ENCODE data around the gene ZNF438. TPM values are rescaled to one million over a fixed set of nuclear protein-coding genes. Genes with fewer than 3 reads are reported as not detected.

ZNF438 gene
- total RNA-seq, 1 donor from 2014 or later: 6.8 TPM

DNA sequence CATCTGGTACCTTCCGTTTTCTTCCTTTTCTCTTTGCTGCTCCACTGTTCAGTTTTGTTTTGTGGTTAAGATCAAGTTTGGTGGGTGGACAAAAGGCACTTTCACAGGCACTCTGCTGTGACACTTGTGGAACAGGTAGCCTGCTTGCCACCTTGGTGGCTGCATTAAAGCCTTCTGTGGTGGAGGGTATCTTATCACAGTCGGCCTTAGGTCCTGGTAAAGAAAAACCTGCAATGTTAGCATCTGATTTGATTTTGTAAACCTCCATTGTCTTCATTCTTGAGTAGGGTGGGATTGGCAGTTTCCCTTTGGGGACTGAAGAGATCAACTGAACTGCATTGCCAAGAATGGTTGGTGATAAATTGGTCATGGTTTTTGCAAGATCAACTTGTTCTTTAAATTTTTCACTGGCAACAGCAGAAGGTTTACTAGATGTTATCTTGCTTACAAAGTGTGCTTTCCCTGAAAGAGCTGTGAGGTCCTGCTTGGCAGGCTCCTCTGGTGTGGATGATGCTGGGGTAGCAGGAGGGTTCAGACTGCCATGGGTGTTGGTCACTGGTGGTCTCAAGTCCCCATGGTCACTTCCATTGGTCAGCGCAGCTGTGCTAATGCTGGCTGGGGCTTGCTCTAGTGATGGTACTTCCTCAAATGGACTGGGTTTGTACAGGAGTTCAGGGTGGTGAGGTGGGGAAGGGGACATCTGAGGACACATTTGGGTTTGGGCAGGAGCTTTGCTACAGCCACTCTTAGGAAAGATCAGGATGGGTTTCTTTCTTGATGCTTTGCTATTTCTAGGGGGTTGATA lies 182.2 kb downstream of the ZNF438 start:
- Histone ChIP-seq H3K9me3 (ENCODE audit: control insufficient read depth in 3 of 3, low read length in 3 of 3) (no peaks in the 10 kb centered on the region), H3K9ac (ENCODE audit: low read depth in 1 of 3, low read length in 3 of 3) (no peak overlapping the region), H3K27me3 (ENCODE audit: control insufficient read depth in 3 of 3, insufficient read depth in 3 of 3, low read length in 3 of 3) (no peaks in the 10 kb centered on the region), H3K4me1 (ENCODE audit: control insufficient read depth in 3 of 3, insufficient read depth in 3 of 3, low read length in 3 of 3) (peaks cover 0 to 11% (median 0%) of the 10 kb centered on the region in 3 donors), H3K36me3 (ENCODE audit: control insufficient read depth in 3 of 3, insufficient read depth in 3 of 3, low read length in 3 of 3) (peaks cover 17 to 39% (median 18%) of the 10 kb centered on the region in 3 donors), H3K4me3 (ENCODE audit: low read length in 3 of 3) (no peak overlapping the region), H3K27ac (ENCODE audit: low read depth, low read length) (no peak overlapping the region)

DNA sequence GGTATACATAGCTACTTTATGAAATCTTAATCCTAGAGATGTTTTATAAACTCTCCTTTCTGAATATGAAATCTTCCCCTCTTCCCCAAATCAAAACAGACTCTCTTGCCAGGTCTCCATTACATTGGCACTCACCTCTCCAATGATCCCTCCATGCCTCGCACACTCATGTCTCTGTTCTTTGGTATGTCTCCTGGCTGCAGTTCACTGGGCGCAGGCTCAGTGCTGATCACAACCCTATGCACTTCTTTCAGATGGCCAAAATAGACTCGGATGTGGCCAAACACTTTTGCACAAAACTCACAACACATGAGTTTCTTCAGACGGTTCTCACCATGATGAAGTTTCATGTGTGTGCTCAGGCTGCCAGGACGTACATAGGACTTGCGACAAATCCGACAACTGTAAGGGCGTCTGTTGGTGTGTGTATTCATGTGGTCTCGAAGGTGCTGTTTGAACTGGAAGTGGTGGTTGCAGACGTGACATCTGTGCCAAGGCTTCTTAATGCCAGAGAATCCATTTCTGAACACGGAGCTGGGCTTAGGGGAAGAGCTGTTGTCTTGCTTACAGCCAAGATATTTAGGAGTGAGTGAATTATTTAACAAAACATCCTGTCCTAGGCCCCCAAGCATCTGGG lies 183.2 kb downstream of the ZNF438 start:
- Histone ChIP-seq H3K36me3 (ENCODE audit: control insufficient read depth in 3 of 3, insufficient read depth in 3 of 3, low read length in 3 of 3) (peaks cover 17 to 39% (median 18%) of the 10 kb centered on the region in 3 donors), H3K9ac (ENCODE audit: low read depth in 1 of 3, low read length in 3 of 3) (no peak overlapping the region), H3K4me1 (ENCODE audit: control insufficient read depth in 3 of 3, insufficient read depth in 3 of 3, low read length in 3 of 3) (peaks cover 0 to 11% (median 0%) of the 10 kb centered on the region in 3 donors), H3K4me3 (ENCODE audit: low read length in 3 of 3) (no peak overlapping the region), H3K27me3 (ENCODE audit: control insufficient read depth in 3 of 3, insufficient read depth in 3 of 3, low read length in 3 of 3) (no peaks in the 10 kb centered on the region), H3K9me3 (ENCODE audit: control insufficient read depth in 3 of 3, low read length in 3 of 3) (no peaks in the 10 kb centered on the region), H3K27ac (ENCODE audit: low read depth, low read length) (no peak overlapping the region)

DNA sequence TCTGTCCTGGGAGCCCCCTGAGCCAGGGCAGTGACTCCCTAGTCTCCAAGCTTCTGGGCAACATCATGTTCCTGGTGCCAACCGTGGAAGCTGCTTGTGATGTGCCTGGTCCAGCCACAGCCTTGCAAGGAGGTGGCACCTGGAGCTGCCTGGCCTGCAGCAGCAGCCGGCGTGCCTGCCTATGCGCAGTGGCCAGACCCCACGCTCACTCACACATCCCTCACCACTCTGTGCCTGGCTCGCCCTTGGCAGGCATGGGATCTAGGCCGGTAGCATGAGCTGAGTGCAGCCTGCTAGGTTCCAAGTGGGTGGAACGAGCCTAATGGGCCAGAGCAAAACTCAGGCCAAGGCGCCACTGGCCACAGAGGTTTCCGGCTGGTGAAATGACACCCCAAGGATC lies 184.0 kb downstream of the ZNF438 start:
- no peak overlapping the region for H3K4me3 ChIP-seq (ENCODE audit: low read length in 3 of 3)
- no peaks in the 10 kb centered on the region for H3K9me3 ChIP-seq (ENCODE audit: control insufficient read depth in 3 of 3, low read length in 3 of 3)
- H3K36me3 ChIP-seq (ENCODE audit: control insufficient read depth in 3 of 3, insufficient read depth in 3 of 3, low read length in 3 of 3): peaks cover 17 to 39% (median 18%) of the 10 kb centered on the region in 3 donors
- H3K9ac ChIP-seq (ENCODE audit: low read depth in 1 of 3, low read length in 3 of 3): no peak overlapping the region
- H3K27me3 ChIP-seq (ENCODE audit: control insufficient read depth in 3 of 3, insufficient read depth in 3 of 3, low read length in 3 of 3): no peaks in the 10 kb centered on the region
- H3K4me1 ChIP-seq (ENCODE audit: control insufficient read depth in 3 of 3, insufficient read depth in 3 of 3, low read length in 3 of 3): peaks cover 5 to 17% (median 5%) of the 10 kb centered on the region in 3 donors
- no peak overlapping the region for H3K27ac ChIP-seq (ENCODE audit: low read depth, low read length)

DNA sequence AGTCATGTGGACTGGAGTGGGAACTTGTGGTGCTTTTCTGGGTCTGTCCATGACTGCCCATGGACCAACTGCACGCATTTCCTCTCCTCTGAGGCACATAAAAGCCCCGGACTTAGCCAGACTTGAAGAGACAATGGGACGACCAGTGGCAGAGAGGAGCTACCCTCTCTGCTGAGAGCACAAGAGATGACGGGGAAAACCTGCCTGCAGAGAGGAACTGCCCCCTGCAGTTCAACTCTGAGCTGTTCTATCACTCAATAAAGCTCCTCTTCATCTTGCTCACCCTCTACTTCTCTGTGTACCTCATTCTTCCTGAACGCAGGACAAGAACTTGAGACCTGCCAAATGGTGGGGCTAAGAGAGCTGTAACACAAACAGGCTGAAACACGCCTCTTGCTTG lies 184.5 kb downstream of the ZNF438 start:
- H3K36me3 ChIP-seq (ENCODE audit: control insufficient read depth in 3 of 3, insufficient read depth in 3 of 3, low read length in 3 of 3): peaks cover 17 to 39% (median 18%) of the 10 kb centered on the region in 3 donors
- H3K9ac ChIP-seq (ENCODE audit: low read depth in 1 of 3, low read length in 3 of 3): no peak overlapping the region
- H3K9me3 ChIP-seq (ENCODE audit: control insufficient read depth in 3 of 3, low read length in 3 of 3): no peaks in the 10 kb centered on the region
- no peak overlapping the region for H3K4me3 ChIP-seq (ENCODE audit: low read length in 3 of 3)
- H3K27ac ChIP-seq (ENCODE audit: low read depth, low read length): no peak overlapping the region
- H3K27me3 ChIP-seq (ENCODE audit: control insufficient read depth in 3 of 3, insufficient read depth in 3 of 3, low read length in 3 of 3): no peaks in the 10 kb centered on the region
- peaks cover 7 to 22% (median 8%) of the 10 kb centered on the region in 3 donors for H3K4me1 ChIP-seq (ENCODE audit: control insufficient read depth in 3 of 3, insufficient read depth in 3 of 3, low read length in 3 of 3)

DNA sequence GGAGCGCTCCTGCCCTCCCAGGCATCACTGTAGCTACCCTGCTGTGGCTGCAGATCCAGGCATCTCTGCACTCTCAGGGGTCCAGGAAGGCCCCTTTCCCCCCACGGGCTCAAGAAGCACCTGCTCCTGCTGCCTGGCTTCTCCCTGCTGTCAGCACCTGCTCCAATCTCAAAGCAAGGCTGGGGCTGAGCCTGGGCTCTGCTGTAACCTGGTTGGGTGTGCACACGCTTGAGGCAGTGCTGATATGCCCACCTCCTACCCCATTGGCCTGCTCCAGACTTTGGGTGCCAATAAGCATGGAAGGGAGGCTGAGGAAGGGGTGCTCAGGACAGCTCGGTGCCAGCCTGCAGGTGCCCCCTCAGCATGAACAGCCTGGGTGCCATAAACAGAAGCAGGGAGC lies 185.0 kb downstream of the ZNF438 start:
- Histone ChIP-seq H3K9ac (ENCODE audit: low read depth in 1 of 3, low read length in 3 of 3) (no peak overlapping the region), H3K27me3 (ENCODE audit: control insufficient read depth in 3 of 3, insufficient read depth in 3 of 3, low read length in 3 of 3) (no peaks in the 10 kb centered on the region), H3K9me3 (ENCODE audit: control insufficient read depth in 3 of 3, low read length in 3 of 3) (no peaks in the 10 kb centered on the region), H3K36me3 (ENCODE audit: control insufficient read depth in 3 of 3, insufficient read depth in 3 of 3, low read length in 3 of 3) (peaks cover 17 to 39% (median 18%) of the 10 kb centered on the region in 3 donors), H3K4me1 (ENCODE audit: control insufficient read depth in 3 of 3, insufficient read depth in 3 of 3, low read length in 3 of 3) (peaks cover 8 to 25% (median 11%) of the 10 kb centered on the region in 3 donors), H3K4me3 (ENCODE audit: low read length in 3 of 3) (no peak overlapping the region), H3K27ac (ENCODE audit: low read depth, low read length) (no peak overlapping the region)

DNA sequence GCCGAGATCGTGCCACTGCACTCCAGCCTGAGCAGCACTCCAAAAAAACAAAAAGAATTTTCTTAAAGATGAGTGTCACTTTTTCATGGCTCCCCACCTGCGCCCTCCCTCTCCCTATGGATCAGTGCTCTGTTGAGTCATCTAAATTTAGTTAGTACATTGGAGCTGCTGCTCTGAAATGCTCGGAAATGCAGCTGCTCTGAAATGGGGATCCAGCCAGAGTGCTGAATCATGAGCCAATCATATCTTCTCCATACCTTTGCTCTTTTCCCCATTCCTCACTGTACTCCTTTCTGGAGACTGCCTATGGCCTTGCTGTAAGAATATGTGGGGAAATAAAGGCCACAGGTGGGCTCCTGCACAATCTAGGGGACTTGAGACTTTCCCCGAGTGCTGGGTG lies 188.8 kb downstream of the ZNF438 start:
- H3K4me1 ChIP-seq (ENCODE audit: control insufficient read depth in 3 of 3, insufficient read depth in 3 of 3, low read length in 3 of 3): peaks cover 17 to 22% (median 22%) of the 10 kb centered on the region in 3 donors

DNA sequence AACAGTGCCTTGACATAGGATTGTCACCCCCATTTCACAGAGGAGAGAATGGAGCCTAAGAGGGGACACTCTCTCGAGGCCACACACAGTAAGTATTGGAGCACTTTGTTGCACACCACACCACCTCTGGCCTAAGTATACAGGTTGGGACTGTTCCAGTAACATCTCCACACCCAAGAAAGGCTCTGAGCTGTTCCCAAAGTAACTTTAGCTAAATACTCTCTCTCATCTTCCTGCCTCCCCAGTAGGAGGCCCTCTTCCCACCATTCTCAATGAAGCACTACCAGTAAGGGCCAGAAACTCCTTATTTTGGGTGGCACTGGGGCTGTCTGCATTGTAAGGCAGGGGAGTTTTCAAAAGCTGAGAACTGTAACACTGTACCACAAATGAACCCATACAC lies 189.5 kb downstream of the ZNF438 start:
- peak overlapping the region; percentile 67 for H3K27ac ChIP-seq (ENCODE audit: low read depth, low read length)
- no peak overlapping the region for H3K9ac ChIP-seq (ENCODE audit: low read depth in 1 of 3, low read length in 3 of 3)
- peaks cover 17 to 22% (median 22%) of the 10 kb centered on the region in 3 donors for H3K4me1 ChIP-seq (ENCODE audit: control insufficient read depth in 3 of 3, insufficient read depth in 3 of 3, low read length in 3 of 3)

More for the DNA sequence above, 188.8 kb downstream of the ZNF438 start:
- no peaks in the 10 kb centered on the region for H3K9me3 ChIP-seq (ENCODE audit: control insufficient read depth in 3 of 3, low read length in 3 of 3)
- H3K27me3 ChIP-seq (ENCODE audit: control insufficient read depth in 3 of 3, insufficient read depth in 3 of 3, low read length in 3 of 3): no peaks in the 10 kb centered on the region
- peak overlapping the region; percentile 67 for H3K27ac ChIP-seq (ENCODE audit: low read depth, low read length)
- H3K9ac ChIP-seq (ENCODE audit: low read depth in 1 of 3, low read length in 3 of 3): no peak overlapping the region
- H3K36me3 ChIP-seq (ENCODE audit: control insufficient read depth in 3 of 3, insufficient read depth in 3 of 3, low read length in 3 of 3): peaks cover 8 to 18% (median 9%) of the 10 kb centered on the region in 3 donors
- no peak overlapping the region for H3K4me3 ChIP-seq (ENCODE audit: low read length in 3 of 3)

DNA sequence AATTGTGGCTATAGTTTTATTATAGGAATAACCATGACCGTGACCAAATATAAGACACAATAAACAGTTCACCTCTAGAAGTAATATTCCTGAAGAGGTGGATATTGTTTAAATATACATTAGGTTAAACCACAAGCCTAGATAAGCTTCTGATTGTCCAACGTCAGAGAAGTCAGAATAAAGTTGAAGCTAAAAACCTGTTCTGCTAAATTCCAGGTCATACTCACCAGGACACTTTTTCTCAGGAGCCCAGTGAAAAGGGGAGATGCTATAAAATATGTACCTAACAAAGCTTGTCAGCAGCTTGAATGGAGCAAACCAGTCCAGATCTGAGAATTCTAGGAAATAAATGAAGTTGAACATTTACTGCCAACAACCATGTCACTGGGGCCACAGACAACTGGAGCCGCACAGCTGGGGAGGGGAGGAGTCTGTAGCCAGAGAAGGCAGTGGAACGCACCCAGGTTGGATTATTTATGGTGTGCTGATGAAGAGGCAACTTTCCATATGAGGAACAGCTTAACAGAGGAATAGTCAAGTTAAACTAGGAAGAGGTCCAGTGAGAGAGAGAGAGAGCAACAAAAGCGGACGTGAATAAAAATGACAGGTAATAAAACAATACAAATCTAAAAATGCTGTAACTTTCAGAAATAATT lies 191.1 kb downstream of the ZNF438 start:
- H3K27me3 ChIP-seq (ENCODE audit: control insufficient read depth in 3 of 3, insufficient read depth in 3 of 3, low read length in 3 of 3): no peaks in the 10 kb centered on the region
- no peak overlapping the region for H3K4me3 ChIP-seq (ENCODE audit: low read length in 3 of 3)
- H3K4me1 ChIP-seq (ENCODE audit: control insufficient read depth in 3 of 3, insufficient read depth in 3 of 3, low read length in 3 of 3): peaks cover 17 to 22% (median 22%) of the 10 kb centered on the region in 3 donors
- peaks cover 0 to 8% (median 6%) of the 10 kb centered on the region in 3 donors for H3K36me3 ChIP-seq (ENCODE audit: control insufficient read depth in 3 of 3, insufficient read depth in 3 of 3, low read length in 3 of 3)
- peak overlapping the region in 1 of 3 donors; percentile 54 for H3K9ac ChIP-seq (ENCODE audit: low read depth in 1 of 3, low read length in 3 of 3)
- peak overlapping the region; percentile 16 for H3K27ac ChIP-seq (ENCODE audit: low read depth, low read length)
- no peaks in the 10 kb centered on the region for H3K9me3 ChIP-seq (ENCODE audit: control insufficient read depth in 3 of 3, low read length in 3 of 3)

More for the DNA sequence above, 189.5 kb downstream of the ZNF438 start:
- no peaks in the 10 kb centered on the region for H3K9me3 ChIP-seq (ENCODE audit: control insufficient read depth in 3 of 3, low read length in 3 of 3)
- peaks cover 6 to 14% (median 8%) of the 10 kb centered on the region in 3 donors for H3K36me3 ChIP-seq (ENCODE audit: control insufficient read depth in 3 of 3, insufficient read depth in 3 of 3, low read length in 3 of 3)
- H3K27me3 ChIP-seq (ENCODE audit: control insufficient read depth in 3 of 3, insufficient read depth in 3 of 3, low read length in 3 of 3): no peaks in the 10 kb centered on the region
- no peak overlapping the region for H3K4me3 ChIP-seq (ENCODE audit: low read length in 3 of 3)

DNA sequence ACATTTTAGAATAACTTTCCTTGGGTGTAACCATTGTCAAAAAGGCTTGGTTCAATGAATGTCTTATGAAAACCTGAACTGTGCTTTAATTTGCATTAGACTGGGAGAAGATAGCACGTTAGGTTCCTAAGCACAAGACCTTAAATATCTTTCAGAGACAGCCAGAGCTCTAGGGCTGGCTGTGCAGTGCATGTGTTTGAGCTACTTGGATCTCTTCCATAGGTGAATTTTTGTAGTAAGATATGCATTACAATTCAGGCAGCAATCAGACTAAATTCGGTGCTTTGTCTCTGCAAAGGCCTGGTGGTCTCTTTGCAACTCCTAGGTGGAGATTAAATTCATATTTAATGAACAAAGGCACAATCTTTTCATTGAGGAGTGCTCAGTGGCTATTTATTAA lies 192.0 kb downstream of the ZNF438 start:
- H3K4me1 ChIP-seq (ENCODE audit: control insufficient read depth in 3 of 3, insufficient read depth in 3 of 3, low read length in 3 of 3): peaks cover 17 to 22% (median 22%) of the 10 kb centered on the region in 3 donors
- peaks cover 0 to under 1% (median 0%) of the 10 kb centered on the region in 3 donors for H3K36me3 ChIP-seq (ENCODE audit: control insufficient read depth in 3 of 3, insufficient read depth in 3 of 3, low read length in 3 of 3)
- H3K9ac ChIP-seq (ENCODE audit: low read depth in 1 of 3, low read length in 3 of 3): no peak overlapping the region
- no peak overlapping the region for H3K27ac ChIP-seq (ENCODE audit: low read depth, low read length)
- H3K9me3 ChIP-seq (ENCODE audit: control insufficient read depth in 3 of 3, low read length in 3 of 3): no peaks in the 10 kb centered on the region
- H3K4me3 ChIP-seq (ENCODE audit: low read length in 3 of 3): no peak overlapping the region
- no peaks in the 10 kb centered on the region for H3K27me3 ChIP-seq (ENCODE audit: control insufficient read depth in 3 of 3, insufficient read depth in 3 of 3, low read length in 3 of 3)

Data from skeletal muscle tissue (tissue), 4 donors.